ENCODE results near the gene MYT1.
"Not testable (repeated sequence)": the region's sequence is repeated elsewhere in the genome, so short reads cannot be mapped to it uniquely, and the experiment has no call there.

Gene MYT1

DNA sequence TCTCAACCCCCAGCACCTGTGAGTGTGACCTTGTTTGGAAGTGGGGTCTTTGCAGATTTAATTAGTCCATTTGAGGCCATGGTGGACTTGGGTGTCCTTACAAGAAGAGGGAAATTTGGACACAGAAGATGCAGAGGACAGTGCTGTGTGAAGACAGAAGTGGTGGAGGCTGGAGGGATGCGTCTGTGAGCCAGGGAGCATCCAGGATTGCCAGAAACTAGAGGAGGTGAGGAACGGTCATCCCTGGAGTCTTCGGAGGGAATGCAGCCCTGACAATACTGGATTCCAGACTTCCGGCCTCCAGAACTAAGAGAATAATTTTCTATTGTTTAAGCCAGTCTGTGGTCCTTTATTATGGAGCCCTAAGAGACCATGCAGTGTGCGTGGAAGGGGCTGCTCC, 34.0 kb upstream of the MYT1 start:
- FAIRE-seq (no peak), DNase-seq (ENCODE audit: insufficient read length) (no peak)
- no peak for TF ChIP-seq POLR2AphosphoS5 (IDR thresholded peaks at IDR 0.05; ENCODE audit: low read depth, low read length)
- no peak for TF ChIP-seq TAF1 (IDR thresholded peaks at IDR 0.05; ENCODE audit: borderline replicate concordance, low read depth, low read length)
- TF ChIP-seq POLR2A (IDR thresholded peaks at IDR 0.05; ENCODE audit: low read depth, low read length): no peak

DNA sequence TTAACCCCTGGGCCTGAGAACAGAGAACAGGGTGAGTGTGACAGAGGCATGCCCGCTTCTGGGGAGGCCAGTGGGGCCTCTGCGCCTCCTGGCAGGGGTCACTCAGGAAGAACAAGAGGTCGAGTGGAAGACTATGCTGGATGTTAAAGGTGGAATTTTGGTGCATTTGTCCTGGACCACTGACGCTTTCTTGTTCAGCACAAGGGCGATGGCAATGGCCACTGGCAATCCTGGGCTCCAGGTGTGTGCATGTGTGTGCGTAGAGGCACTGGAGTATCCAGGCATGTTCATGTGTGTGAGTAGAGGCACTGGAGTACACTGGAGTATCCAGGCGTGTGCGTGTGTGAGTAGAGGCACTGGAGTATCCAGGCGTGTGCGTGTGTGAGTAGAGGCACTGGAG, 33.4 kb upstream of the MYT1 start:
- TF ChIP-seq TAF1 (IDR thresholded peaks at IDR 0.05; ENCODE audit: borderline replicate concordance, low read depth, low read length): no peak
- no peak for TF ChIP-seq POLR2A (IDR thresholded peaks at IDR 0.05; ENCODE audit: low read depth, low read length)
- TF ChIP-seq POLR2AphosphoS5 (IDR thresholded peaks at IDR 0.05; ENCODE audit: low read depth, low read length): no peak
- no peak for FAIRE-seq

DNA sequence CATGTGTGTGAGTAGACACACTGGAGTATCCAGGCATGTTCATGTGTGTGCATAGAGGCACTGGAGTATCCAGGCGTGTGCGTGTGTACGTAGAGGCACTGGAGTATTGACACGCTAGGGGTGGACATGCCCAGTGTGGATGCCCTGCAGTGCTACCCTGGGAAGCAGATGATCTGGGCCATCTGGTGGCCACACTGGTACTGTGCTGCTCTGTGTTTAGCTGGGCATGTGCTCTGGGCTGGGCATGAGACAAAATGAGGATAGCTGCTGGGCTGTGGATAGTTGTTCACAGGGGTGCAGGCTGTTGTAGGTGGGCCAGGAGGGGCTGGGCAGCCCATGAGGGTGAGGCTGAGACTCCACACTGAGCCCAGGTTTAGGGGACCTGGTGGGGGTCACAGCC, 32.8 kb upstream of the MYT1 start:
- DNase-seq (ENCODE audit: insufficient read length): peak; percentile 8
- no peak for FAIRE-seq
- TF ChIP-seq POLR2AphosphoS5 (IDR thresholded peaks at IDR 0.05; ENCODE audit: low read depth, low read length): no peak
- TF ChIP-seq POLR2A (IDR thresholded peaks at IDR 0.05; ENCODE audit: low read depth, low read length): no peak
- no peak for TF ChIP-seq TAF1 (IDR thresholded peaks at IDR 0.05; ENCODE audit: borderline replicate concordance, low read depth, low read length)

More for the DNA sequence above, 33.4 kb upstream of the MYT1 start:
- no peak for DNase-seq (ENCODE audit: insufficient read length)

DNA sequence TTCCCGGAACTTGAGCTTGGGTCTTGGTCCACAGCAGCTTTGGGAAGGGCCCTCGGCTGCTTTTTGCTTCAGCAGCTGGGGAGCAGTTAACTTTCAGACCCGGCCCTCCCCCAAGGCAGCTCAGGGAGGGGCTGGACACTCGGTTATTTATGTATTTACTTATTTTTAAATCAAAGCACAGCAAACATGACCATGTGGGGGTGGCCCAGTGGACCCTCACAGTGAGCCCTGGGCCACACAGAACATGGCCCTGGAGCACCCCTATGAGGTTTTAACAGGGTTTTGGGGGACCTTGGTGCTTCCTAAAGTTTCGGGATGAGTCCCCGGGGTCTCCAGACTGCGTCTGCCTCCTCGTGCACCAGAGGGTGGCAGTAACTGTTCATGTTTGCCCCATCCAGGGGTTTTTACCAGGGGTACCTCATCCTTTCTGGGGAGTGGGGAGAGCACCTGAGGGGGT, 30.3 kb upstream of the MYT1 start:
- DNase-seq (ENCODE audit: insufficient read length) (peak; percentile 12), FAIRE-seq (no peak)
- no peak for TF ChIP-seq POLR2AphosphoS5 (IDR thresholded peaks at IDR 0.05; ENCODE audit: low read depth, low read length)
- TF ChIP-seq POLR2A (IDR thresholded peaks at IDR 0.05; ENCODE audit: low read depth, low read length): no peak
- TF ChIP-seq TAF1 (IDR thresholded peaks at IDR 0.05; ENCODE audit: borderline replicate concordance, low read depth, low read length): no peak

DNA sequence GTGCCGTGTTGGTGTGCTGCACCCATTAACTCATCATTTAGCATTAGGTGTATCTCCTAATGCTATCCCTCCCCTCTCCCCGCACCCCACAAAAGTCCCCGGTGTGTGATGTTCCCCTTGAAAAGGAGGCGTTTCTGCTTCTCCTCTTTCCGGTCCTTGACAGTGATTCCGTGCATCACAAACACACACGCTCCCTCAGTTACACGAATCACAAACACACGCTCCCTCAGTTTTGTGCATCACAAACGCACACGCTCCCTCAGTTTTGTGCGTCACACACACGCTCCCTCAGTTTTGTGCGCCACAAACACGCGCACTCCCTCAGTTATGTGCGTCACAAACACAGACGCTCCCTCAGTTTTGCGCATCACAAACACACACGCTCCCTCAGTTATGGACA, 29.5 kb upstream of the MYT1 start:
- FAIRE-seq; DNase-seq (ENCODE audit: insufficient read length): not testable (repeated sequence)

DNA sequence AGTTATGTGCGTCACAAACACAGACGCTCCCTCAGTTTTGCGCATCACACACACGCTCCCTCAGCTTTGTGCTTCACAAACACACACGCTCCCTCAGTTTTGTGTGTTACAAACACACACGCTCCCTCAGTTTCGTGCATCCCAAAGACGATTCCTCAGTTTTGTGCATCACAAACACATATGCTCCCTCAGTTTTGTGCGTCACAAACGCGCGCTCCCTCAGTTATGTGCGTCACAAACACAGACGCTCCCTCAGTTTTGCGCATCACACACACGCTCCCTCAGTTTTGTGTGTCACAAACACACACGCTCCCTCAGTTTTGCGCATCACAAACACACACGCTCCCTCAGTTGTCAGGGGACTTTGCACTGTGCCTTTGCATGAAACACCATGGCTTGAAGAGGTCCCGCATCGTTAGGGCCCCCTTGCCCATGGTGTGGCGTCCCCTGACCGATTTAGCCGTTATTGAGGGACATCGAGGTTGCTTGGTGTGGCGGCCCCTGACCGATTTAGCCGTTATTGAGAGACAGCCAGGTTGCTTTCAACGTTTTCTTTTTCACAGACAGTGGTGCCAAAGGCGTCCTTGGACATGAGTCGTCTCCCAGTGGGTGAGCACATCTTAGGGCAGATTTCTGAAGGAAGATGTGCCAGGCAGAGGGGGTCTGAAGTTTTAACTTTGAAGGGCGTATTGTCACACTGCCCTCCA, 28.1 kb upstream of the MYT1 start:
- no peak for DNase-seq (ENCODE audit: insufficient read length)
- no peak for FAIRE-seq
- TF ChIP-seq TAF1 (IDR thresholded peaks at IDR 0.05; ENCODE audit: borderline replicate concordance, low read depth, low read length) (no peak), POLR2AphosphoS5 (IDR thresholded peaks at IDR 0.05; ENCODE audit: low read depth, low read length) (no peak), POLR2A (IDR thresholded peaks at IDR 0.05; ENCODE audit: low read depth, low read length) (no peak)

DNA sequence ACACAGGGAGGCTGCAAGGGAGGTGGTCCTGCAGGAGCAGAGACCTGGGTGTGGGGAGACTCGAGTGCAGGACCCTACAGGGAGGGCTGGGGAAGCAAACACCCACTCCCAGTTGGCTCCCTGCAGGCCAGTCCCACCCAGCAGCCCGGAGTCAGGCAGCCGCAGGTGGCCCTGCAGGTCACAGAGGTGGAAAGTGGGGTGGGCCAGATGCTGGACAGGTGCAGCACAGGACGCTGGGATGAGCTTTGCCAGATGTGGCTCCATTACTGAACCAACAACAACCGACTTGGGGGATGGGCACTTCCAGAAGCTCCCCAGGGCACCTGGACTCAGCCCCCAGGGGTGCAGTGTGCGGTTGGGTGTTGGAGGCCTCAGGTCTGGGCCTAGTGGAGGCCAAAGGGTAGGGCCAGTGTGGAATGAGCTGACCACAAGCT, 26.6 kb upstream of the MYT1 start:
- no peak for TF ChIP-seq TAF1 (IDR thresholded peaks at IDR 0.05; ENCODE audit: borderline replicate concordance, low read depth, low read length)
- no peak for TF ChIP-seq POLR2A (IDR thresholded peaks at IDR 0.05; ENCODE audit: low read depth, low read length)
- no peak for TF ChIP-seq POLR2AphosphoS5 (IDR thresholded peaks at IDR 0.05; ENCODE audit: low read depth, low read length)
- DNase-seq (ENCODE audit: insufficient read length) (no peak), FAIRE-seq (no peak)

DNA sequence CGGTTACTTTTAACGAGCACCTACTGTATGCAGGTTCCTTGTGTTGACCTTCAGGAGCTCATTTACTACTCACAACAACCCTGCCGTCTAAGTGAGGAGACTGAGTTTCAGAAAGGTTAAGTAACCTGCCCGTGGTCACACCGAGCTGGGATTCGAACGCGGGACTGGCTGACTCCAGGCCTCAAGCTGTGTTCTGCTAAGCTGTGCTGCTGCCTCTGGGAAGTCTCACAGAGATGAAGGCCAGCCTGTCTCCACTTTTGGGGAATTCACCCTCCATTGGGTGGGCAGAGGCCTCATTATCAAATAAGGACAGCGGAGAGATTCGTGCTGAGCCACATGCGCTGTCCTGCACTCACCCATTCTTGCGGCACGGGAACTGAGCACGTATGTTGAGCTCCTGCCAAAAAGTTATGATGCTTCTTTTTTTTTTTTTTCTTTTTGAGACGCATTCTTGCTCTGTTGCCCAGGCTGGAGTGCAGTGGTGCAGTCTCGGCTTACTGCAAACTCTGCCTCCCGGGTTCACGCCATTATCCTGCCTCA, 25.9 kb upstream of the MYT1 start:
- TF ChIP-seq POLR2AphosphoS5 (IDR thresholded peaks at IDR 0.05; ENCODE audit: low read depth, low read length) (no peak), TAF1 (IDR thresholded peaks at IDR 0.05; ENCODE audit: borderline replicate concordance, low read depth, low read length) (no peak), POLR2A (IDR thresholded peaks at IDR 0.05; ENCODE audit: low read depth, low read length) (no peak)
- peak; percentile 6 for DNase-seq (ENCODE audit: insufficient read length)
- no peak for FAIRE-seq

DNA sequence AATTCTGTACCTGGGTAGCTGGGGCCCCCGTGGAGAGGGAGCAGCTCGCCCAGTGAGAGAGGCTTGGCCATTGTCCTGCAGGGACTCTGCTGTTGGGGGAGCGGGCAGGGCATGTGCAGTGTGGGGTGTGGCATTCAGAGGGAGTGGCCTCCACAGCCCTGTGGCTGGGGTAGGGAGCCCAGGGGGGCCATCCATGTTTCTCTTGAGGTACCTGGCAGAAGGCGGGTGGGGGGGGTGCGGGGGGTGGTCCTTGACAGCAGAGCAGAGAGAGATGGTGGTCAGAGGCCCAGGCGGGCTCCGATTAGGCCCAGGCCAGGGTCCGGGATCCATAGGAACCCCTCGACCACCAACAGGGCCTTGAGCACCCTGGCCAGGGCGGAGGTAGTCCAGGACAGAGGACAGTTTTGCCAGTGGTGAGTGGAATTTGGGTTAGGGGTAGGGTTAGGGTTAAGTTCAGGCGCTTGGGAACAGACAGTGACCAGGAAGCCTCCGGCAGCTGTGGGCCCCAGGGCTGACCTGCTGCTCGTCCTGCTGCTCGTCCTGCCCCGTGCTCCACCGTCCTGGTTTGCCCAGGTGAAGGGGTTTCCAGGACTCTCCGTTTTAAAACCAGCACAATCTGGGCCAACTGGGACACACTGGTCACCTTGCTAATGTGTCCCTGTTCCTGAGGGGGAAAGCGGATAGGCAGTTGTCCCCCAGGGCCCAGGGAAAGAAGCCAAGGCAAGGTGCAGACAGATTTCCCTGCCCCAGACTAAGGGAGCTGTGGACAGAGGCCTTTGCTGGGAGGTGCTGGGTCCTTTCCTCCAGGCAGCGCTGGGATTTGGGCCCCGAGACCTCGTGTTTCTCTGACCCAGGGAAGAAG, 24.8 kb upstream of the MYT1 start:
- FAIRE-seq: no peak
- DNase-seq (ENCODE audit: insufficient read length): peak; percentile 8
- no peak for TF ChIP-seq POLR2AphosphoS5 (IDR thresholded peaks at IDR 0.05; ENCODE audit: low read depth, low read length)
- no peak for TF ChIP-seq POLR2A (IDR thresholded peaks at IDR 0.05; ENCODE audit: low read depth, low read length)
- no peak for TF ChIP-seq TAF1 (IDR thresholded peaks at IDR 0.05; ENCODE audit: borderline replicate concordance, low read depth, low read length)

DNA sequence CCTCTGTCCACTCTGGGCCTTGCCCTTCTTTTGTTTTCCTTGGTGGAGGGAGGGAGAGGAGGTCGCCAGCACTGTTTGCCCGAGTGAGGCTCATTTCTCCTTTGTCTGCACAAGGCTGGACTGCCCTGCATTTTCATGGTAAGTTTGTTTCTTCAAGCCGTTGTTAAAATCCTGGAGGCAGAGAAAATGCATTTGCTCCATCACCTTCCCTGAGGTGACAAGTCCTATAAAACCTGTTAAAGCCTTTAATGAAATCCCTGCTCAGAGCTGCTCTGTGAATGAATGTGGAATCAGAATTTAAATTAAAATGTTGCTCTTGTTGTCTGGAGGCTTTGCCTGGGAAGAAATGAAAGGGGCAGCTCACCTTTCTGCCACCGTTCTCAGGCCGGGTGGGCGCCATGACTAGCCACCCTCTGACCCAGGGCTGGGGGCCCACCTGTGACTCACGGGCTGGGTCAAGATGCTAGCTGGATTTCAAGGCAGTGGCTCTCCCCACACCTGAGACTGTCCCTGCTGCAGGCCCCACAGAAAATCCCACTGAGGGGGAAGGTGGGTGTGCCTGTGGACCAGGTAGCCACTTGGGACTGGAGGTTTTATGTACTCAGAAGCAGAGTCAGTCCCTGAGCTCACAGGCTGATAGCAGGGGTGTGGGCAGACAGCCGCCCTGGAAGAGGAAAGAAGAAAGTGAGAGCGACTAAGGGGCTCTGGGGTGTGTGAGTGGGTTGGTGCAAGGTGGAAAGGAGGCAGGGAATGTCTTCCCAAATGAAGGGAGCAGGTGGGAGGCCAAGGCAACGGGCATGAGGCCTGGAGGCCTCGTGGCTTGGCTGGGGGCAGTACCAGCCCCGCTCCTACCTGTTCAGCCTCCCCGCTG, 24.0 kb upstream of the MYT1 start:
- FAIRE-seq: no peak
- DNase-seq (ENCODE audit: insufficient read length): no peak
- TF ChIP-seq POLR2AphosphoS5 (IDR thresholded peaks at IDR 0.05; ENCODE audit: low read depth, low read length) (no peak), POLR2A (IDR thresholded peaks at IDR 0.05; ENCODE audit: low read depth, low read length) (no peak), TAF1 (IDR thresholded peaks at IDR 0.05; ENCODE audit: borderline replicate concordance, low read depth, low read length) (no peak)

DNA sequence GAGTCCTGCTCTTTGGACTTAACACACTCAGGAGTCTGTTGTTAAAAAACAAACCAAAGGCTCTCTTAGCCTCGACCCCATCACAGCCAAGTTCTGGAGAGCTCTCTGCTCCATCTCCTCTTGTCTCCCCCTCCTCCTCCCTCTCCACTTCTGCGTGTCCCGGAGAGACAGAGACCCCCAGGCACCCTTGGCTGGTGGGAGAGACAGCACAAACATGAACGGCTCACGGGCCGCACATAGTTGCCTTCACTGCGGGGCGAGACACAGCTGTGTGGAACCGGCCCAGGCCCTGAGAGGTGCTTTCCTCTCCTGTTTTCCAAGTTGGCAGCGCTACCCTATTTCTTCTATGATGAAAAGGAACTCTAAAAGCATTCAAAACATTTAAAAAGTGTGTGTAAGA, 23.3 kb upstream of the MYT1 start:
- FAIRE-seq: no peak
- TF ChIP-seq POLR2A (IDR thresholded peaks at IDR 0.05; ENCODE audit: low read depth, low read length) (no peak), TAF1 (IDR thresholded peaks at IDR 0.05; ENCODE audit: borderline replicate concordance, low read depth, low read length) (no peak), POLR2AphosphoS5 (IDR thresholded peaks at IDR 0.05; ENCODE audit: low read depth, low read length) (no peak)
- DNase-seq (ENCODE audit: insufficient read length): no peak
